ENCODE measurements around the gene AJM1. TPM values are rescaled to one million over a fixed set of nuclear protein-coding genes. Genes with fewer than 3 reads are reported as not detected.

AJM1 gene
- total and polyA plus RNA-seq, 2 of the 8 experiments (the other 6 are each of a cell fraction or from before 2014, with no cell fraction given): 0.12 to 0.97 TPM

GRCh38 chr9:136823136-136824046, 18.9 kb upstream of the AJM1 start:
- no peak overlapping the region for H3K27ac ChIP-seq (ENCODE audit: low read depth, low read length)
- CTCF ChIA-PET (ENCODE audit: partially characterized antibody): interaction anchor here (0.6 to 17.4 kb wide), 10 partner anchors 12 to 411 kb away, joined by 3 to 131 read pairs (median 4); partner anchors contain the start of gene AJM1
- FAIRE-seq: no peak
- no peak for TF ChIP-seq BCL11A (IDR thresholded peaks at IDR 0.05; ENCODE audit: low read depth in 2 of 2, low read length in 2 of 2)
- TF ChIP-seq E2F6 (IDR thresholded peaks at IDR 0.05): no peak
- TF ChIP-seq KDM4A (IDR thresholded peaks at IDR 0.05; ENCODE audit: low read depth, low read length, severe bottlenecking): no peak
- no peak for TF ChIP-seq SP2 (IDR thresholded peaks at IDR 0.05; ENCODE audit: low read length)
- TF ChIP-seq TAF7 (optimal IDR thresholded peaks at IDR 0.05; ENCODE audit: borderline replicate concordance, low read depth, low read length): no peak
- no peak for TF ChIP-seq RNF2 (IDR thresholded peaks at IDR 0.05; ENCODE audit: borderline replicate concordance, low read depth, low read length, missing control alignments, poor library complexity, severe bottlenecking)
- no peak for TF ChIP-seq NRF1 (IDR thresholded peaks at IDR 0.05; ENCODE audit: low read depth, low read length)
- TF ChIP-seq, protein P1, sequence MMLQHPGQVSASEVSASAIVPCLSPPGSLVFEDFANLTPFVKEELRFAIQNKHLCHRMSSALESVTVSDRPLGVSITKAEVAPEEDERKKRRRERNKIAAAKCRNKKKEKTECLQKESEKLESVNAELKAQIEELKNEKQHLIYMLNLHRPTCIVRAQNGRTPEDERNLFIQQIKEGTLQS (IDR thresholded peaks at IDR 0.05; ENCODE audit: insufficient read depth, low read depth, low read length): no peak

More at GRCh38 chr9:136823136-136824046, 18.9 kb upstream of the AJM1 start:
- H2AK5ac ChIP-seq (ENCODE audit: low read depth, low read length): no peak overlapping the region
- no peak overlapping the region for H3K23ac ChIP-seq (ENCODE audit: insufficient read length)
- no peak overlapping the region for H2BK120ac ChIP-seq (replicated peaks; ENCODE audit: low read depth, low read length)
- H4K20me1 ChIP-seq (replicated peaks in 1 of 2; ENCODE audit: control insufficient read depth in 1 of 2, insufficient read depth in 2 of 2, low read length in 2 of 2): peaks cover 21 to 43% of the 10 kb centered on the region in 2 experiments
- peaks cover 8 to 23% (median 17%) of the 10 kb centered on the region in 4 experiments; a peak in 7 of 8 replicates for H3K36me3 ChIP-seq (ENCODE audit: control insufficient read depth in 2 of 4, insufficient read depth in 4 of 4, low read length in 3 of 4)
- POLR2A ChIA-PET (ENCODE audit: partially characterized antibody): interaction anchor here (1.5 to 10.8 kb wide), 5 partner anchors 10 to 24 kb away, joined by 5 to 96 read pairs (median 21); partner anchors contain the start of genes AJM1 and RABL6
- no peak overlapping the region for H3K18ac ChIP-seq (ENCODE audit: extremely low read depth, low read length)
- no peak overlapping the region for H4K5ac ChIP-seq (ENCODE audit: insufficient read length, low read depth, low read length)
- no peak overlapping the region for H3K9ac ChIP-seq (replicated peaks in 1 of 4; ENCODE audit: extremely low read depth in 1 of 4, low read depth in 3 of 4, low read length in 3 of 4)
- H2BK12ac ChIP-seq (ENCODE audit: low read depth, low read length): no peak overlapping the region
- H3K27me3 ChIP-seq (replicated peaks in 1 of 4; ENCODE audit: control insufficient read depth in 3 of 4, extremely low read depth in 1 of 4, insufficient read depth in 3 of 4, low read length in 3 of 4): 0 out of 7 replicates have a peak, but pooled peaks cover 0 to 2% (median 0%) of the 10 kb centered on the region in 4 experiments
- no peak overlapping the region for H3K14ac ChIP-seq (ENCODE audit: insufficient read length)
- H4K91ac ChIP-seq (replicated peaks; ENCODE audit: insufficient read length, low read length): no peak overlapping the region
- H3K4me3 ChIP-seq (ENCODE audit: extremely low read depth in 1 of 4, insufficient read depth in 2 of 4, low read depth in 3 of 4, low read length in 4 of 4): no peak overlapping the region
- 92% methylated on average over 28 of the region's 30 CpGs; no CpG with 5 or more reads in 1 of the 2 experiments for WGBS, 2 experiments (ENCODE audit: extremely low coverage in 1 of 2, insufficient coverage in 1 of 2, insufficient read length in 1 of 2, insufficient replicate concordance in 2 of 2, low coverage in 1 of 2, low lambda C conversion rate in 2 of 2, missing lambda C conversion rate in 1 of 2)
- H2AFZ ChIP-seq (ENCODE audit: low read length): no peak overlapping the region
- H3K4me1 ChIP-seq (replicated peaks in 1 of 4; ENCODE audit: control insufficient read depth in 3 of 4, insufficient read depth in 4 of 4, low read length in 3 of 4): peaks cover 0 to 11% (median 5%) of the 10 kb centered on the region in 4 experiments; a peak in 4 of 7 replicates
- peaks cover 0 to 11% of the 10 kb centered on the region in 2 experiments; a peak in 2 of 4 replicates for H3K79me2 ChIP-seq (ENCODE audit: control insufficient read depth in 1 of 2, insufficient read depth in 2 of 2, low read length in 2 of 2)
- no peak overlapping the region for H2BK15ac ChIP-seq (ENCODE audit: low read length)
- H2BK20ac ChIP-seq (ENCODE audit: low read length): no peak overlapping the region
- H3K9me3 ChIP-seq (ENCODE audit: insufficient read depth in 2 of 2, low read depth in 1 of 2, low read length in 1 of 2): no peaks in the 10 kb centered on the region
- no peak overlapping the region for H3K4me2 ChIP-seq (ENCODE audit: insufficient read depth in 1 of 2, low read depth in 2 of 2, low read length in 2 of 2)
- no peak overlapping the region for H2BK5ac ChIP-seq (ENCODE audit: low read depth, low read length)
- peaks cover 7% of the 10 kb centered on the region for H3K23me2 ChIP-seq (ENCODE audit: low read depth, low read length)
- H3K4ac ChIP-seq (replicated peaks; ENCODE audit: insufficient read length, low read depth, low read length): no peak overlapping the region
- no peak overlapping the region for H3K56ac ChIP-seq (replicated peaks; ENCODE audit: insufficient read length, low read depth, low read length)
- no peak for DNase-seq (ENCODE audit: low read depth in 1 of 2, low spot score in 2 of 2)
- H4K8ac ChIP-seq (ENCODE audit: extremely low read depth, insufficient read depth, low read length): peak overlapping the region; percentile 0; the same call in 1 of the 2 replicates
- H3K79me1 ChIP-seq (ENCODE audit: low read depth, low read length): peaks cover 12% of the 10 kb centered on the region

Measured in H1 (cell line).